Ammon's horn (tissue), 1 donor: Measurements from ENCODE around the gene ZCCHC4.
"Not testable (repeated sequence)": the region's sequence is repeated elsewhere in the genome, so short reads cannot be mapped to it uniquely, and the experiment has no call there.

Experiments
- DNase-seq: peaks from one replicate; pipeline ENCODE4 v3.0.0-alpha.2; 2016; ENCODE audit warnings: low spot score

Gene ZCCHC4

GRCh38 chr4:25321703-25322102 is 9.1 kb downstream of the ZCCHC4 start:
- no peak for DNase-seq

- DNase-seq = not testable (repeated sequence)
Measured at GRCh38 chr4:25328463-25328862, 15.9 kb downstream of the ZCCHC4 start.

DNA sequence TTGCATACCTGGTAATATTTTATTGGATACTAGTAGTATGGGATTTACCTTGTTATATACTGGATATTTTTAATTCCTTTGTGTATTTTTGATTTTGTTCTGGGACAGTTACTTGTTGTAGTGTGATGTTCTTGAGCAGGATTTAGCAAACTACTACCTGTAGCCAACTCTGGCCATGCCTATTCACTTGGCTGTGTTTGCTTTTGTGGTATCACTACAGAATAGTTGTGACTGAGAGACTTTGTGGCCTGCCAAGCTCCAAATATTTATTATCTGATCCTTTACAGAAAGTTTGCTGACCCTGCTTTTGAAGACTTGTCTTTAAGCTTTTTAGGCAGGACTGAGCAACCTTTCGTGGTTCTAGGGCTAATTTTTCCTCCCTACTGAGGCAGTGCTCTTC is 17.8 kb downstream of the ZCCHC4 start:
- no peak for DNase-seq

DNA sequence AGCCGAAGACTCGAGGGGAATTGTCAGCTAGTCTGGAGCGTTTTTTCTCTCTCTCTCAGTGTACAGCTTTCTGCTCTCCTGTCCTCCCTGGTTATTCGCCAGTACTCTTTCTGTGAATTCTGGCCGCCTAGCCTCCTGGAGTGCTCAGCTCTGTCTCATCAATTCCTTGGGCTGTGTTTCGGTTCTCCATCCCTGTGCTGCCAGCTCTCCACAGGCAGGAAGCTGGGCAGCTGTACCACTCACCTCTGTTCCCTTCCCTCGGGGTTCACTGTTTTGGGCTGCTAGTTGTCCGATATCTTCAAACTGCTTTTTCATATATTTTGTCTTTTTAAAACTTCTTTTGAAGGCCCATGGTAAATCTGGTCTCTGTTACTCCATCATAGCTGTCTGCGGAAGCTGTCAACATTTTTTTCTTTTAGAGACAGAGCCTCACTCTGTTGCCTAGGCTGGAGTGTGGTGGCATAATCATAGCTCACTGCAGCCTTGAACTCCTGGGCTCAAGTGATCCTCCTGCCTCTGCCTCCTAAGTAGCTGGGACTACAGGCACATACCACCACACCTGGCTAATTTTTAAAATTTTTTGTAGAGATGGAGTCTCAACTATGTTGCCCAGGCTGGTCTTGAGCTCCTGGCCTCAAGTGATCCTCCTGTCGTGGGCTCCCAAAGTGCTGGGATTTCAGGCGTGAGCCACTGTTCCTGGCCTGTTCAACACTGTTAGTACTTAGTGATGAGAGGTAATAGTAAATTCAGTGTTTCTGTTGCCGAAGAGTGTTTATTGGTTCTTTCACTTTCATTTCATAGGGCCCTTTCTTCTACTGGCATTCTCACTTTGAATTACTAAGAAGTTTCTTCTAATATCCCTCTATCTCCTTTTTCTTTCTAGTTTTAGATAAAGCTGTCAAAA is 18.6 kb downstream of the ZCCHC4 start:
- no peak for DNase-seq

- DNase-seq = no peak
Measured at GRCh38 chr4:25343671-25344070, 31.1 kb downstream of the ZCCHC4 start.

DNA sequence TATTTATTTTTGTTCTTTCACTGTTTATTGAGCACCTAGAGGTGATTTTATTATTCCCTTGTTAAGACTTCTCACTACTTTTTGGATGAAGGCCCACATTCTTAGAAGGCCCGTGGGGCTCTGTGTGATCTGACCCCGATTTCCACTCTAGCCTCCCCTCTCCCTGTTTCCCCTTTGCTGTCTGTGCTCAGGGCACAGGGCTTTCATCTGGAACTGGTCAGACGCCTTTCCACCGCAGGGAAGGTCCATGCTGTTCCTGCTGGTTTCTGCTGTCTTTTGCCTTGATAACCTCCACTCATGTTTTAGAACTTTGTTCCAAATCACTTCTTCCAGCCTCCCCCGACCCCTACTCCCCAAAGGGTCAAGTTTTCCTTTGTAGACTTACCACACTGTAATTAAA is 33.2 kb downstream of the ZCCHC4 start:
- DNase-seq = no peak

DNA sequence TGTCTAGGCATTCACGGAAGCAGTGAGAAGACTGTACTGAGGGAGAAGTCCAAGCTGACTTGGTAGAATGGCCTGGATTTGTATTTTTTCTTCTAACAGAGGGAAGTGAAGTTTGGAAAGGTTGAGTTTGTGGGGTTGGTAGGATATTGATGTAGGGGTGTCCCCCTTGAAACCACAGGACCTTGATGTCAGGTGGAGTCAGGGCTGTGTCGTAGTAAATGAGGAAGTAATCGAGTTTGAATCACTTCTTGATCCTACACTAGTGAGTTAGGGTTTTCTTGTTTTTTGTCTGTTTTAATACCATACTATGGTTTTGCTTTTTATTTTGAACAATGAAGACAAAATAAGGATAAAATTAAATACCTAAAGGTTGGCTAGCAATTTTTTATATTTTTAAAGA is 34.3 kb downstream of the ZCCHC4 start:
- no peak for DNase-seq

- no peak for DNase-seq
Measured at GRCh38 chr4:25347473-25347872, 34.9 kb downstream of the ZCCHC4 start.

GRCh38 chr4:25347971-25348370 is 35.4 kb downstream of the ZCCHC4 start:
- no peak for DNase-seq

- no peak for DNase-seq
Measured at GRCh38 chr4:25350561-25350960, 38.0 kb downstream of the ZCCHC4 start.

DNA sequence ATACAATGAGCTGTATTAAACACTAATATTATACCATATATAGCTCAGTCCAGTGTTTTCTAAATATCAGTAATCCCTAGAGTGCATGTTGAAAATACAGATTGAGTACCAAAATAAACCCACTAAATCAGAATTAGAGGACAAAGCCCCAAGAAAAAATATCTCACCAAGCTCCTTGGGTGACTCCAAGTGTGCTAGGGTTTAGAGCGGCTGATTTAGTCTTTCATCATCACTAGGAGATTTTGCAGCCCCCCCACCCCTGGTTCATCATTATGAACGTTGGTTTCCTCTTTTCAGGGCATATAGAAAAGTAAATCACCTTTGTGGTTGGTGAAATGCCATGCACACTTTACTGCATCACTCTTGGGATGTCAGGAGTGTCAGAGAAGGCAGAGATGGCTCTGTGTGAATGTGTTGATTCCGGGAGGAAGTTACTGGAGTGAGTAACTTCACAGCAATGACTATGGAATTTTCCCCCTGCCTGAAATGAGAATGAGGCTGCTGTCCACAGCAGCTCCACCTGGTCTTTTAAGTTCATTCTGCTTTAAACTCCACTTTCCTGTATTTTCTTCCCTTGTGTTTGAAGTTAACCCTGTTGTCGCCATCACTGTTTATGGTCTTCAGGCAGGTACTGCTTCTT is 39.3 kb downstream of the ZCCHC4 start:
- DNase-seq = no peak

- no peak for DNase-seq
Measured at GRCh38 chr4:25356068-25356467, 43.5 kb downstream of the ZCCHC4 start.

- DNase-seq = no peak
Measured at GRCh38 chr4:25358515-25359275, 46.1 kb downstream of the ZCCHC4 start.

- DNase-seq = no peak
Measured at GRCh38 chr4:25361253-25361652, 48.7 kb downstream of the ZCCHC4 start.

DNA sequence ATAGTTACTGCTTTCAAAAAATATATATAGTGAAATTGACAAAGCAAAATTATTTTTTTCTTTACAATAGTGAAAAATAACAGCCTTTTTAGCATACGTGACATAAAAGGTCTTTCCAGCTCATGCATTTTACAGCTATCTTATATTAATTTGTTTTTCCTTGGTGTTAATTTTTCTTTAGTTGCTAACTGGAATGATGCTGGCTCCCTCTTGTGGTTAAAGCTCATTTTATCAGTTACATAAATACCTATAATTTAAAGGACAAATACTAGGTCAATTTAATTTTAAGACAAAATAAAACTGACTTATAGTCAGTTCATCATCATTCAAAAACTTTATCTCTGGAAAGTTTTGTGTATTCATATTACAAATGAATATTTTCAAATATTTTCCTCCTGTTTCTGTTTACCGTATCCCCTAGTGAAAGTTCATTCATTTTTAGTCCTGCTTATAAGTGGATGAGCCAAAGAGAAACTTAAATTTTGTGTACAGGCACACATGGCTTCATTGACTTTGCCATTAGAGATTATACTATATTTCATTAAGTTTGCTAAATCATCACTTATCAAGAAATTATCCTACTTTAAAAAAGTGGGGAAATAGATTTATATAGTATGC is 54.5 kb downstream of the ZCCHC4 start:
- peak; percentile 50 for DNase-seq

DNA sequence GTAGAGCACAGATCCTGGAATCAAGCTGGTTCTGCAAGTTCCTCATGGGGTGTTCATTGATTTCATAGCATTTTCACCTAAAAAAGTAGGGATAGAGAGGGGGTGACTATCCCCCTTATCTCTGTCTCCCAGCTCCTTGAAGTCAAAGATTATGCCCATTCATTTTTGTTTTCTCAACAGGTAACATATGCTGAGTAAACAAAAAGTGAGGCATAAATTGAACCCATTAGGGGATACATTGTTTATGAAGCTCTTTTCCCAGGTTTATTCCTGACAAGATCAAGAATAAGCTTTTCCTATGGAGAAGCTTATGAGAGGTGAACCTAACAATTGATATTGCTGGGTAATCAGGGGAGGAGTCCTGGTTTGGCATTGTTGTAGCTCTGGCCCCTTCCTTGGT is 55.3 kb downstream of the ZCCHC4 start:
- no peak for DNase-seq

- DNase-seq = no peak
Measured at GRCh38 chr4:25368315-25368714, 55.7 kb downstream of the ZCCHC4 start.

- DNase-seq = no peak
Measured at GRCh38 chr4:25370242-25370641, 57.7 kb downstream of the ZCCHC4 start.

- DNase-seq = not testable (repeated sequence)
Measured at GRCh38 chr4:25372549-25372948, 60.0 kb downstream of the ZCCHC4 start.

GRCh38 chr4:25376754-25377571 is 64.4 kb downstream of the ZCCHC4 start, which contains the start of gene ANAPC4:
ANAPC4 (plus strand) TSS chr4:25377263; CDS start chr4:25377428, 165 bp downstream.
- peak; percentile 93 for DNase-seq
